ENCODE data around the gene C9orf152. TPM values are rescaled to one million over a fixed set of nuclear protein-coding genes. Genes with fewer than 3 reads are reported as not detected.

Gene C9orf152
- total RNA-seq, 1 donor from 2014 or later = not detected

- Mint-ChIP-seq H3K27me3 (ENCODE audit: insufficient read depth, low read depth) (no peaks in the 10 kb centered on the region), H3K36me3 (peaks cover 15% of the 10 kb centered on the region), H3K27ac (no peak overlapping the region), H3K4me1 (peaks cover 33% of the 10 kb centered on the region), H3K9me3 (no peaks in the 10 kb centered on the region), H3K4me3 (no peak overlapping the region)
- Histone ChIP-seq H3K4me1 (no peaks in the 10 kb centered on the region), H3K4me2 (no peak overlapping the region), H4K20me1 (ENCODE audit: low read depth) (peaks cover 20% of the 10 kb centered on the region), H3K36me3 (no peaks in the 10 kb centered on the region), H2AFZ (replicated peaks) (no peak overlapping the region), H3K9ac (no peak overlapping the region), H3F3A (ENCODE audit: low read depth) (no peaks in the 10 kb centered on the region), H3K27me3 (no peaks in the 10 kb centered on the region), H3K9me3 (ENCODE audit: low read depth) (no peaks in the 10 kb centered on the region), H3K4me3 (no peak overlapping the region), H3K27ac (no peak overlapping the region), H3K79me2 (ENCODE audit: low read depth) (peaks cover 7% of the 10 kb centered on the region)
- DNase-seq (ENCODE audit: low spot score) = no peak
- TF ChIP-seq EZH2 (IDR thresholded peaks at IDR 0.05) = no peak
- TF ChIP-seq CTCF (IDR thresholded peaks at IDR 0.05) = no peak
- TF ChIP-seq EZH2phosphoT487 (IDR thresholded peaks at IDR 0.05) = no peak
These were observed 51.5 kb downstream of the C9orf152 start for GRCh38 chr9:110156416-110156815.

- Mint-ChIP-seq H3K36me3 (peaks cover 15% of the 10 kb centered on the region), H3K4me3 (no peak overlapping the region), H3K27ac (no peak overlapping the region), H3K27me3 (ENCODE audit: insufficient read depth, low read depth) (no peaks in the 10 kb centered on the region), H3K4me1 (peaks cover 37% of the 10 kb centered on the region), H3K9me3 (peaks cover under 1% of the 10 kb centered on the region)
- no peak for TF ChIP-seq CTCF (IDR thresholded peaks at IDR 0.05)
- Histone ChIP-seq H3K27me3 (no peaks in the 10 kb centered on the region), H3K79me2 (ENCODE audit: low read depth) (peaks cover 7% of the 10 kb centered on the region), H3K36me3 (no peaks in the 10 kb centered on the region), H3K4me2 (no peak overlapping the region), H3F3A (ENCODE audit: low read depth) (no peaks in the 10 kb centered on the region), H3K9me3 (ENCODE audit: low read depth) (no peaks in the 10 kb centered on the region), H4K20me1 (ENCODE audit: low read depth) (peaks cover 20% of the 10 kb centered on the region), H3K4me3 (no peak overlapping the region), H3K9ac (no peak overlapping the region), H3K4me1 (no peaks in the 10 kb centered on the region), H2AFZ (replicated peaks) (no peak overlapping the region), H3K27ac (no peak overlapping the region)
- DNase-seq (ENCODE audit: low spot score) = no peak
These were observed 52.2 kb downstream of the C9orf152 start for GRCh38 chr9:110155751-110156150.

- H3K27ac Mint-ChIP-seq = no peak overlapping the region
- peaks cover 4% of the 10 kb centered on the region for H3K9me3 Mint-ChIP-seq
- peaks cover 7% of the 10 kb centered on the region for H3K79me2 ChIP-seq (ENCODE audit: low read depth)
- peaks cover 18% of the 10 kb centered on the region for H3K36me3 Mint-ChIP-seq
- no peak overlapping the region for H3K4me3 Mint-ChIP-seq
- peaks cover 20% of the 10 kb centered on the region for H4K20me1 ChIP-seq (ENCODE audit: low read depth)
- no peak overlapping the region for H3K27ac ChIP-seq
- H3K27me3 Mint-ChIP-seq (ENCODE audit: insufficient read depth, low read depth) = peaks cover 2% of the 10 kb centered on the region
- TF ChIP-seq CTCF (IDR thresholded peaks at IDR 0.05) (no peak), EZH2 (IDR thresholded peaks at IDR 0.05) (no peak), EZH2phosphoT487 (IDR thresholded peaks at IDR 0.05) (no peak)
- H3K4me1 ChIP-seq = no peaks in the 10 kb centered on the region
- H3K9ac ChIP-seq = no peak overlapping the region
- DNase-seq (ENCODE audit: low spot score) = no peak
- peaks cover 34% of the 10 kb centered on the region for H3K4me1 Mint-ChIP-seq
- H2AFZ ChIP-seq (replicated peaks) = no peak overlapping the region
- no peak overlapping the region for H3K4me3 ChIP-seq
- no peaks in the 10 kb centered on the region for H3K27me3 ChIP-seq
- H3F3A ChIP-seq (ENCODE audit: low read depth) = no peaks in the 10 kb centered on the region
- no peak overlapping the region for H3K4me2 ChIP-seq
- H3K36me3 ChIP-seq = no peaks in the 10 kb centered on the region
- H3K9me3 ChIP-seq (ENCODE audit: low read depth) = no peaks in the 10 kb centered on the region
These were observed 54.5 kb downstream of the C9orf152 start for GRCh38 chr9:110153431-110153830.
